IMR-90 (cell line): ENCODE results near the gene SLC6A20.

Source experiments
- CEBPB ChIP-seq: IDR thresholded peaks from 2 replicates; pipeline ENCODE4 v1.6.1; 2012; ENCODE audit warnings: low read depth, low read length, improper control_type of control experiment
- ELK1 ChIP-seq: fragments of 150-350 bp; IDR thresholded peaks from 2 replicates; pipeline ENCODE4 v1.6.1; 2016; ENCODE audit warnings: low read depth, mild to moderate bottlenecking, low read length, moderate library complexity, borderline replicate concordance
- MAFK ChIP-seq: IDR thresholded peaks from 2 replicates; pipeline ENCODE4 v1.6.1; 2012; ENCODE audit warnings: low read depth, low read length, improper control_type of control experiment
- POLR2A ChIP-seq: IDR thresholded peaks from 2 replicates; pipeline ENCODE4 v1.6.1; 2012; ENCODE audit warnings: mild to moderate bottlenecking, low read depth, low read length
- RAD21 ChIP-seq: IDR thresholded peaks from 2 replicates; pipeline ENCODE4 v1.6.1; 2012; ENCODE audit warnings: low read length, improper control_type of control experiment
- RFX5 ChIP-seq: IDR thresholded peaks from 2 replicates; pipeline ENCODE4 v1.8.0; 2012; ENCODE audit warnings: low read depth, mild to moderate bottlenecking, low read length, moderate library complexity
- SMC3 ChIP-seq: fragments of 150-350 bp; IDR thresholded peaks from 2 replicates; pipeline ENCODE4 v1.6.1; 2016; ENCODE audit warnings: low read depth, mild to moderate bottlenecking, antibody characterized with exemption, low read length, moderate library complexity
- USF2 ChIP-seq: fragments of 150-350 bp; IDR thresholded peaks from 2 replicates; pipeline ENCODE4 v1.6.1; 2017; ENCODE audit warnings: mild to moderate bottlenecking, antibody characterized with exemption, low read length, low read depth
- TF ChIP-seq, protein P1 (sequence below): conservative IDR thresholded peaks from 2 replicates; pipeline ENCODE4 v1.5.1; 2012; ENCODE audit warnings: mild to moderate bottlenecking, low read depth, low read length, improper control_type of control experiment

DNA sequence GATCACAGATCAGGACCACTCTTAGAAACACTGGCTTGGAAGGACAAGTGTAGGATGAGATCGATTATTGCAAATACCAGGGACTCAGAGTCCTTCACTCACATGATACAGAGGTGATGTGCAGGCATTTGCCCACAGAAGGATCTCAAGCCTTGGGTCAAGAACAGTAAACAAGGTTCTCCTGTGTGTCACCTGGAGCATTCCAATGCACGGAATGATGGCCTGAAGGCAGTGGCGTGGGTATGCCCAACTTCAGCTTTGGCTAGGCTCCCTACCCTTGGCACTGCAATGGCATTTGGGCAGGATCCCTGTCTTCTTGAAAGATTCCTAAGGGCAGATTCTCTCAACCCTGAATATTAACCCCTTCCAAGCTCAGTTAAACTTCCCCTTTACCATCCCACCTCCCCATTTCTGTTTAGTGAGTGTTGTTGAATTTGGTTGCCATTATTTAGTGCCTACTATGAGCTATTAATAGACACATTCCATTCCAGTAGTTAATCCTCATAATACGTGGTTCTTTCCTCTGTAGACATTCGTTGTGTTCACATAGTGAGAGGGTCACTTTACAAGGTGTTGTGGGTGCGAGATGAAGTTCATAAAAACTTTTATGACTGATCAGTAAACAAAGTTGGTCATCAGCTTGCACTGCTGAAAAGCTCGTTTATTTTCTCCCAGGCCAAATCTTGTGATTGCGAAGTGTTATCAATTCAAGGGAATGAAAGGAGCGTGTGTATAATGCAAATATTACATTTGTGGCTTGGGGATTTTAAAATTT, 46.7 kb upstream of the SLC6A20 start:
- no peak for TF ChIP-seq RAD21
- TF ChIP-seq, protein P1, sequence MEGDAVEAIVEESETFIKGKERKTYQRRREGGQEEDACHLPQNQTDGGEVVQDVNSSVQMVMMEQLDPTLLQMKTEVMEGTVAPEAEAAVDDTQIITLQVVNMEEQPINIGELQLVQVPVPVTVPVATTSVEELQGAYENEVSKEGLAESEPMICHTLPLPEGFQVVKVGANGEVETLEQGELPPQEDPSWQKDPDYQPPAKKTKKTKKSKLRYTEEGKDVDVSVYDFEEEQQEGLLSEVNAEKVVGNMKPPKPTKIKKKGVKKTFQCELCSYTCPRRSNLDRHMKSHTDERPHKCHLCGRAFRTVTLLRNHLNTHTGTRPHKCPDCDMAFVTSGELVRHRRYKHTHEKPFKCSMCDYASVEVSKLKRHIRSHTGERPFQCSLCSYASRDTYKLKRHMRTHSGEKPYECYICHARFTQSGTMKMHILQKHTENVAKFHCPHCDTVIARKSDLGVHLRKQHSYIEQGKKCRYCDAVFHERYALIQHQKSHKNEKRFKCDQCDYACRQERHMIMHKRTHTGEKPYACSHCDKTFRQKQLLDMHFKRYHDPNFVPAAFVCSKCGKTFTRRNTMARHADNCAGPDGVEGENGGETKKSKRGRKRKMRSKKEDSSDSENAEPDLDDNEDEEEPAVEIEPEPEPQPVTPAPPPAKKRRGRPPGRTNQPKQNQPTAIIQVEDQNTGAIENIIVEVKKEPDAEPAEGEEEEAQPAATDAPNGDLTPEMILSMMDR, result no peak
- no peak for TF ChIP-seq ELK1
- TF ChIP-seq POLR2A, result no peak
- no peak for TF ChIP-seq SMC3
- TF ChIP-seq RFX5, result no peak
- no peak for TF ChIP-seq MAFK
- no peak for TF ChIP-seq CEBPB
- TF ChIP-seq USF2, result no peak
